ENCODE data around the gene RPTOR.

RPTOR gene

DNA sequence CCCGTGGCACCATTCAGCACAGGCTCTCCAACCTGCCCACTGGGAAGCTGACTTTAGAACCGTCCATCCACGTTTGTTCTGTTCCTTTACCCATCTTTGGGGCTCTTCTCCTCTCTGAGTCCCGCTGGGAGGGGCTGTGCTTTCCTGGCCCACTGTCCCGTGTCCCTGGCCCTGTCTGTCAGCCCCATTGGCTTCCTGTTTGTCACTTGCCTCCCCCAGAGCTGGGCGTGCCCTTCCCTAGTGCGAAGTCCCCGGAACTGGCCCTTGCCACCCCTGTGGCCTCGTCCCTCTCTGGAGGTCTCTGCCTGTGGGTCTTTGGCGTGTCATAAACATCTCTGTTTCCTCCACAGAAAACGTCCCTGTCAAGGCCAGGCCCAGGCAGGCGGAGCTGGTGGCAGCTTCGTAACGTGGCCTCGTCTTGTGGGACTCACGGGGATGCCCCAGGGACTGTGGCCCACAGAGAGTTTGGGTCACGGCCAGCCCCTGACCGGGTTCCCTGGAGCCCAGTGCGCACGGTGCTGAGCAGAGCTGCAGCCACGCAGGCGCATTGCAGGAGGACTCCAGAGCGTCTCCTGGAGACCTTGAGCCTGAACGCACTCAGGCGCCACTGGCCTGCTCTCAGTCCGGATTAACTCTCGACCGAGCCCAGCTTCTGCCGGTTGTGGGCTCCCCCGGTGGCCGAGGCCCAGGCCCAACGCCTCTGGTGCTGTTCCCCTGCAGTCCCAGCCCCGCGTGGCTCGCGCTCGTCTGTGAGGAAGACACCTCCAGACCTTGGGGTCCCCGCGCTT, 454.3 kb downstream of the RPTOR start:
- Histone ChIP-seq H3K9me3 (ENCODE audit: control insufficient read depth, insufficient read depth, low read length) (no peaks in the 10 kb centered on the region), H3K36me3 (ENCODE audit: control insufficient read depth, insufficient read depth, low read length) (peaks cover 35% of the 10 kb centered on the region)

DNA sequence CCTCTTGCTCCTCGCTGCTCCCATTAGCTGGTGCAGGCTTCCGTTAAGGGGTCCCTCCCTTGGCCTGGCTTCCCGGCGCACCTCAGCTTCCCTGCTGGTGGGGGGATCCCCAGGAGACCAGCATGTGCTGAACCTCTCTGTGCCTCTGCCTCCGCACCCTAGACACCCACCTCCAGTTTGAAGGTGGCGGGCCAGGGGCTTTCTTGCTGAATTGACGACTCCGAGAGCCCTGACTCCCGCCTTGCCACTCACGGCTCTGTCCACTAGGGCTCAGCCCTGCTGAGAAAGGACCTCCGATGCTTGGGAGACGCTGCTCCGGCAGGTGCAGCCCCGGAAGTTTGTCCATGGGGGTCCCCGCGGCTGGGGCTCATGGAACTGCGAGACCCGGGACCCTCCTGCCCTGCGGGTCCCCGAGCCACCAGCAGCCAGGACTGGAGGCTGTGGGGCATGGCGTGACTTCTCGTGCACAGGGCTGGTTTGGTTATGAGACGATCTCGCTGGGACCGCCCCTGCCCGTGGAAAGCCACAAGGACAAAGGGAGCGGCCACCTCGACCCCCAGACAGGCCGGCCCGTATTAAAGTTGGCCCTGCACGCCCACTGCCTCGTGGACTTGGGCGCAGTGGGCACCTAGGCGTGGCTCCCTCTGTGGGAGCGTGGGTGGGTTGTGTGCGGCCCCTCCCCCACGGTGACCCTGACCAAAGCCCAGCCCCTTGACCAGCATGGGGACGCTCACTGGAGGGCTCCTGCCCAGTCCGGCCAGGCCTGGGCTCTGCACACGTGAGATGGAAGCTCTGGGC, 455.1 kb downstream of the RPTOR start:
- Histone ChIP-seq H3K4me3 (ENCODE audit: low read depth, low read length) (no peak overlapping the region), H3K9ac (ENCODE audit: low read depth, low read length) (no peak overlapping the region), H3K4me1 (ENCODE audit: control insufficient read depth, insufficient read depth, low read length) (no peaks in the 10 kb centered on the region), H3K9me3 (ENCODE audit: control insufficient read depth, insufficient read depth, low read length) (no peaks in the 10 kb centered on the region), H3K36me3 (ENCODE audit: control insufficient read depth, insufficient read depth, low read length) (peaks cover 35% of the 10 kb centered on the region), H3K27me3 (ENCODE audit: control insufficient read depth, insufficient read depth, low read length) (peaks cover 11% of the 10 kb centered on the region)

More for the DNA sequence above, 454.3 kb downstream of the RPTOR start:
- Histone ChIP-seq H3K27me3 (ENCODE audit: control insufficient read depth, insufficient read depth, low read length) (peaks cover 7% of the 10 kb centered on the region), H3K4me3 (ENCODE audit: low read depth, low read length) (no peak overlapping the region), H3K9ac (ENCODE audit: low read depth, low read length) (no peak overlapping the region), H3K4me1 (ENCODE audit: control insufficient read depth, insufficient read depth, low read length) (no peaks in the 10 kb centered on the region)

DNA sequence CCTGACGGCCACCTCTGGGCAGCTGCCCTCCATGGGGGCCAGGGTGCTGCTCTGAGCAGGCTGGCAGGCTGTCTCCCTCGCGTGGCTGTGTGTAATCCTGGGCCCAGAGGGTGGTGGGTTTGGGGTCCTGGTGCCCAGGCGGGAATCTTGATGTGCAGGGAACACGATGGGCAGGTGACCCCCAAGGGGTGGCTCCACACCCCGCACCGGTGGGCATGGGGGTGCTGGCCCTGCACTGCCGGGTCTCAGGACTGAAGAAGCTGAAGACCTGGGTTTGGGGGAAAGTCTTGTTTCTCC, 455.6 kb downstream of the RPTOR start:
- Histone ChIP-seq H3K9ac (ENCODE audit: low read depth, low read length) (no peak overlapping the region), H3K9me3 (ENCODE audit: control insufficient read depth, insufficient read depth, low read length) (no peaks in the 10 kb centered on the region), H3K27me3 (ENCODE audit: control insufficient read depth, insufficient read depth, low read length) (peaks cover 15% of the 10 kb centered on the region), H3K4me1 (ENCODE audit: control insufficient read depth, insufficient read depth, low read length) (no peaks in the 10 kb centered on the region), H3K4me3 (ENCODE audit: low read depth, low read length) (no peak overlapping the region), H3K36me3 (ENCODE audit: control insufficient read depth, insufficient read depth, low read length) (peaks cover 30% of the 10 kb centered on the region)

DNA sequence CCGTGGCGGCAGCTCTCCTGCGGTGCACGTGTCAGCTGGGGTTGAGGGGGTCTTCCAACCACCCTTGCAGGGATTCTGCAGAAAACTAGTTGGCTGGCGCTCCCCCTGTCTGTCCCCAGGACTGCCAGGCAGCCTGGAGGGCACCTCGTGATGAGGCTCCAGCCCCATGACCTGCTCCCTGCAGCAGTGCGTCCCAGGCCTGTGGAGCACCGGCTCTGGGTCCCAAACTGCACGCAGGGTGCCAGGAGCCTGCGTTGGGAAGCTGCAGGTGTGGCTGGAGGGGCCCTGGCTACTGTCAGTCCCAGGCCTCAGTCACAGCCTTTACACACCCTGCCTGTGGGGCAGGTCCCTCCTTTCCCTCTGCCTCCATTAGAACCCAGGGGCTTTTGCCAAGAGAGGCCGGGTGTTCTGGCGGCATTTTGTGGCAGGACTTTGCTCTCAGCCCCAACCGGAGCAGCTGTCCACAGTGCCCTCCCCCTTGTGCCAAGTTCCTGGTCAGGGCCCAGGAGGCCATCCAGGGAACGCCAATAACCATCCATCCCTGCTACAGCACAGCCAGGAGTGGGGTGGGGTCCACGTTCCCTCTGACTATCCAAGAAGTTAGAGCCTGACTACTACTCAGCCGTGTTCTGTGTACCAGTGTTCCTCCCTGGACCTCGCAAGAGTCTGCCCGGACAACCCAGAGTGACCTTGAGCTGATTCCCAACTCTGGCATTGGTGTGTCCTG, 456.2 kb downstream of the RPTOR start:
- H3K4me1 ChIP-seq (ENCODE audit: control insufficient read depth, insufficient read depth, low read length) = no peaks in the 10 kb centered on the region
- peaks cover 17% of the 10 kb centered on the region for H3K27me3 ChIP-seq (ENCODE audit: control insufficient read depth, insufficient read depth, low read length)

DNA sequence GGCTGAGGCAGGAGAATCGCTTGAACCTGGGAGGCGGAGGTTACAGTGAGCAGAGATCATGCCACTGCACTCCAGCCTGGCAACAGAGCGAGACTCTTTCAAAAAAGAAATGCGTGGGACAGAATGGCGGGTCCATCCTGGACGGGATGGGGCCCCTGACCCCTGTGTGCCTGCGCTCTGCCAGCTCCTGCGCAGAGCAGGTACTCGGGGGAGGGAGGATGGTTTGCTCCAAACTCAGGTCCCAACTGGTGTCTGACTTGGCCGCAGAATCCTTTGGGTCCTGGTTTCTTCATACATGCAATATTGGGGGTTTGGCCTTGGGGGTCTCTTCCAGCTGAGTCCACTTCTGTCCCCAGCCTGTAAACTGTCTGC, 457.4 kb downstream of the RPTOR start:
- Histone ChIP-seq H3K9me3 (ENCODE audit: control insufficient read depth, insufficient read depth, low read length) (no peaks in the 10 kb centered on the region), H3K9ac (ENCODE audit: low read depth, low read length) (no peak overlapping the region), H3K4me1 (ENCODE audit: control insufficient read depth, insufficient read depth, low read length) (no peaks in the 10 kb centered on the region), H3K36me3 (ENCODE audit: control insufficient read depth, insufficient read depth, low read length) (peaks cover 22% of the 10 kb centered on the region), H3K4me3 (ENCODE audit: low read depth, low read length) (no peak overlapping the region), H3K27me3 (ENCODE audit: control insufficient read depth, insufficient read depth, low read length) (peaks cover 23% of the 10 kb centered on the region)

More for the DNA sequence above, 456.2 kb downstream of the RPTOR start:
- Histone ChIP-seq H3K36me3 (ENCODE audit: control insufficient read depth, insufficient read depth, low read length) (peaks cover 26% of the 10 kb centered on the region), H3K4me3 (ENCODE audit: low read depth, low read length) (no peak overlapping the region), H3K9ac (ENCODE audit: low read depth, low read length) (no peak overlapping the region), H3K9me3 (ENCODE audit: control insufficient read depth, insufficient read depth, low read length) (no peaks in the 10 kb centered on the region)

DNA sequence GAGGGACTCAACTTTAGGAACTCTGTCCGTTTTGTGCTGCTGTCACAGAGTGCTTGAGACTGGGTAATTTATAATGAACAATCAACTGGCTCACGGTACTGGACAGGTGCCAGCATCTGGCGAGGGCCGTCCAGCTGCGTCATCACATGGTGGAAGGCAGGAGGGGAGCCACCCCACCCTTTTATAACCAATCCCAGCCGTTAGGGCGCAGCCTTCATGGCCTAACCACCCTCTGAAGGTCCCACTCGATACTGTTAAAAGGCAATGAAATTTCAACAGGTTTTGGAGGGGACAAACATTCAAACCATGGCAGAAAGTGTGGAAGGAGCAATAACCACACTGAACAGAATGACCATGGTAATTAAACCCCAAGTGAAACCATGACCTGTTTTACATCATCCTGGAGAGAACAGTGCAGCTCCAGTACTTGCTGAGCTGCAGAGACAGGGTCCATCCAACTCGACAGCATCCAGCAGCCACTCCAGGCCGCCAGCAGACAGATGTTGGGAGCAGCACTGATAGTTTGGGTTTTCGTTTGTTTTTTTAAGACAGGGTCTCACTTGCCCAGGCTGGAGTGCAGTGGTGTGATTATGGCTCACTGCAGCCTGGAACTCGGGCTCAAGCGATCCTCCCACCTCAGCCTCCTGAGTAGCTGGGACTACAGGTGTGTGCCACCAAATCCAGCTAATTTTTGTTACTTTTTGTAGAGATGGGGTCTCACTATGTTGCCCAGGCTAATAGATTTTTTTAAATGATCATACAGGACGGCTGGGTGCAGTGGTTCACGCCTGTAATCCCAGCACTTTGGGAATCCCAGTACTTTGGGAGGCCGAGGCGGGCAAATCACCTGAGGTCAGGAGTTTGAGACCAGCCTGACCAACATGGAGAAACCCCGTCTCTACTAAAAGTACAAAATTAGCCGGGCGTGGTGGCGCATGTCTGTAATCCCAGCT, 458.0 kb downstream of the RPTOR start:
- H3K9me3 ChIP-seq (ENCODE audit: control insufficient read depth, insufficient read depth, low read length) = no peaks in the 10 kb centered on the region
- peaks cover 23% of the 10 kb centered on the region for H3K27me3 ChIP-seq (ENCODE audit: control insufficient read depth, insufficient read depth, low read length)
- no peaks in the 10 kb centered on the region for H3K4me1 ChIP-seq (ENCODE audit: control insufficient read depth, insufficient read depth, low read length)
- no peak overlapping the region for H3K9ac ChIP-seq (ENCODE audit: low read depth, low read length)
- H3K4me3 ChIP-seq (ENCODE audit: low read depth, low read length) = no peak overlapping the region
- peaks cover 20% of the 10 kb centered on the region for H3K36me3 ChIP-seq (ENCODE audit: control insufficient read depth, insufficient read depth, low read length)

DNA sequence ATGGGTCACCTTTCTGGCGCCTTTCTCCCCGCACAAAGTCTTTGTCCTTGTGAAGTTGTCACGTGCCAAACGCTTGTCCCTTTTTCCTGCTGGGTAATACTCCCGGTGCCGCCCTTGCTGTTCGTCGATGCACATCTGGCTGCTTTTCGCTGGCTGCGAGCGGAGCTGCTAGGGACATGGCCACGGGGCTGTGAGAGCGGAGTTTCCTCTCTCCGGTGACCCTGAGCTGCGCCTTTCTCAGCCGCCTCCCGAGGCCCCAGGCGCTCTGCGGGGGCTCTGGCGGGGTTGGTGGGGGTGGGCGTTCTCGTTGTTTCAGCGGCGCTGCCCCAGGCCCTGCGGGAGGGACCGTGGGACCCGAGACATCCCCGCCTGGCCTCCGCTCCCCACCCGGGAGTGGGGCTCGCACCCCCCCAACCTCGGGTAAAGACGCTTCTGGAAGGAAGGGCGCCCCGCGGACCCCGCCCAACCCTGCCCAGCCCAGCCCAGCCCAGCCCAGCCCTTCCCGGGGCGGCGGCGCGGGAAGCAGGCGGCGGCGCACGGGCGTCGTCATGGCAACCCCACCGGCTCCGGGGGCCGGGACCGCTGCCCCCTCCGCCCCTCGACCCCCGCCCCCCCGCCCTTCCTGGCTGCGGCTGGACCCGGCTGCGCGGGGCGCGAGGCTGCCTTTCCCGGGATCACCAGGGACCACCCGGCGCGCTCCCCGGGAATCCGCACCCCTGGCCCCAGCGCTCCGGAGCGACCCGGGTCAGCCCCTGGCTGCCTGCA, 459.3 kb downstream of the RPTOR start:
- Histone ChIP-seq H3K9ac (ENCODE audit: low read depth, low read length) (no peak overlapping the region), H3K27me3 (ENCODE audit: control insufficient read depth, insufficient read depth, low read length) (peaks cover 23% of the 10 kb centered on the region)

DNA sequence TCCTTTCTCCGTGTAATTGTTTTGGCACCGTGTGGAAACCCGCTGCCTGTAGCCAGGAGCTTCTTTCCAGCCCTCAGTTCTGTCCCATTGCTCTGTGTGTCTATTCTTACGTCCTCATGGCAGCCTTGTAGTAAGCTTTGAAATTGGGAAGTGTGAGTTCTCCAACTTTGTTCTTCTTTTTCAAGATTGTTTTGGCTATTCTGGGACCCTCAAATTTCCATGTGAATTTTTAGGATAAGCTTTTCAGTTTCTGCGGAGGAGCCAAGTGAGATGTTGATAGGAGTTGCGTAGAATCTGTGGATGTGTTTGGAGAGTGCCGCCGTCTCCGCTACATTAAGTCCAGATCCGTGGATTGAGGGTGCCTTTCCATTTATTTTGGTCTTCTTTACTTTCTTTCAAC, 462.3 kb downstream of the RPTOR start:
- Histone ChIP-seq H3K27me3 (ENCODE audit: control insufficient read depth, insufficient read depth, low read length) (peaks cover 23% of the 10 kb centered on the region), H3K9me3 (ENCODE audit: control insufficient read depth, insufficient read depth, low read length) (no peaks in the 10 kb centered on the region), H3K9ac (ENCODE audit: low read depth, low read length) (no peak overlapping the region), H3K4me3 (ENCODE audit: low read depth, low read length) (no peak overlapping the region), H3K4me1 (ENCODE audit: control insufficient read depth, insufficient read depth, low read length) (no peaks in the 10 kb centered on the region), H3K36me3 (ENCODE audit: control insufficient read depth, insufficient read depth, low read length) (no peaks in the 10 kb centered on the region)

More for the DNA sequence above, 459.3 kb downstream of the RPTOR start:
- peaks cover 9% of the 10 kb centered on the region for H3K36me3 ChIP-seq (ENCODE audit: control insufficient read depth, insufficient read depth, low read length)
- no peaks in the 10 kb centered on the region for H3K9me3 ChIP-seq (ENCODE audit: control insufficient read depth, insufficient read depth, low read length)
- H3K4me3 ChIP-seq (ENCODE audit: low read depth, low read length) = peak overlapping the region; percentile 35
- H3K4me1 ChIP-seq (ENCODE audit: control insufficient read depth, insufficient read depth, low read length) = no peaks in the 10 kb centered on the region

DNA sequence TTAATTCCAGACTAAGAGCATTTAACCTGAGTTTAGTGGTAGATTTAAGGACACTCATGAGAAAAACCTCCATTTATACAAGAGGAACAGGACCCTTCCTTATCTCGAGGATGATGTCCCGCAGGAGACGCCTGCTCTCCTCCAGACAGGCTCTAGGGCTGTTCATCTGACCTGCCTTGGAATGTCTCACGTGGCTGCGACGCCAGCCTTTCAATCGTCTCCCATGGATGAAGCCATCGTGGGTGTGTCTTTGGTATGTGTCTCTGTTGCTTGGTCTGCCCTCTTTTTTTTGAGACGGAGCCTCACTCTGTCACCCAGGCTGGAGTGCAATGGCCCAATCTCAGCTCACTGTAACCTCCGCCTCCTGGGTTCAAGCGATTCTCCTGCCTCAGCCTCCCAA, 463.5 kb downstream of the RPTOR start:
- H3K36me3 ChIP-seq (ENCODE audit: control insufficient read depth, insufficient read depth, low read length) = no peaks in the 10 kb centered on the region
- H3K4me3 ChIP-seq (ENCODE audit: low read depth, low read length) = no peak overlapping the region
- H3K27me3 ChIP-seq (ENCODE audit: control insufficient read depth, insufficient read depth, low read length) = peaks cover 16% of the 10 kb centered on the region
- H3K4me1 ChIP-seq (ENCODE audit: control insufficient read depth, insufficient read depth, low read length) = no peaks in the 10 kb centered on the region
- no peak overlapping the region for H3K9ac ChIP-seq (ENCODE audit: low read depth, low read length)
- no peaks in the 10 kb centered on the region for H3K9me3 ChIP-seq (ENCODE audit: control insufficient read depth, insufficient read depth, low read length)

DNA sequence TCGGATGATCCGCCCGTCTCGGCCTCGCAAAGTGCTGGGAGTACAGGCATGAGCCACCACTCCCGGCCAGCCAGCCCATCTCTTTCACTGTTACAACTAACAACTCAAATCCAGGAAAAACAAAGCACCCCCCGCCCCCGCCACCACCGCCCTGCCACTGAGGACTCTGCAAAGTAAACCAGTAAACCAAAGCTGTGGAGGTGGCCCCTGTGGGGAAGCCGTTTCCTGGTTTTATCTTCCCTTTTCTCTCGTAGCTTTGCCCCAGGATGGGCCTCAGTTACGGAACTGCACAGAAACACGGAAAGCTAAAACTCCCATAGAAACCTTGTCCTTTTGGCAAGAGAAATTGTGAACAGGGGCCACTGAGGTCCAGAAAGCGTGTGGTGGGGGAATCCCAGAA, 464.5 kb downstream of the RPTOR start:
- Histone ChIP-seq H3K27me3 (ENCODE audit: control insufficient read depth, insufficient read depth, low read length) (peaks cover 16% of the 10 kb centered on the region), H3K4me1 (ENCODE audit: control insufficient read depth, insufficient read depth, low read length) (no peaks in the 10 kb centered on the region), H3K4me3 (ENCODE audit: low read depth, low read length) (no peak overlapping the region), H3K36me3 (ENCODE audit: control insufficient read depth, insufficient read depth, low read length) (no peaks in the 10 kb centered on the region), H3K9me3 (ENCODE audit: control insufficient read depth, insufficient read depth, low read length) (no peaks in the 10 kb centered on the region), H3K9ac (ENCODE audit: low read depth, low read length) (no peak overlapping the region)

Measured in iPS-15b (cell line).